IMR-90 (cell line): ENCODE measurements around the gene TGM2. TPM values are rescaled to one million over a fixed set of nuclear protein-coding genes. Genes with fewer than 3 reads are reported as not detected.

Experiments used
- ATAC-seq: fragments of 200-7000 bp; cut with Tn5 transposase; 2 replicates; pipeline ENCODE4 v1.9.1; 2020; ENCODE audit warnings: low read depth, mild to moderate bottlenecking, moderate library complexity
- BruUV-seq: library from RNA; stranded (reverse); fragments of 400-500 nt; replicated peaks from 2 replicates; lab custom pipeline; 2021; lab: Mats Ljungman, UMichigan
- CTCF ChIA-PET: fragments of 300-600 bp; formaldehyde crosslinking; extraction: SDS; loops from one replicate; lab custom pipeline; 2021; ENCODE audit warnings: antibody characterized with exemption; lab: Yijun Ruan, JAX
- POLR2A ChIA-PET: fragments of 300-600 bp; sonication (Branson Sonifier 250); formaldehyde crosslinking; loops from one replicate; lab custom pipeline; 2022; ENCODE audit warnings: antibody characterized with exemption; ENCODE audit not compliant: unreplicated experiment; lab: Charles Lee
- DNase-seq: peaks from one replicate; pipeline ENCODE4 v3.0.0; 2013
- H2AFZ ChIP-seq: replicated peaks from 2 replicates; pipeline ENCODE3; 2013; ENCODE audit warnings: low read length, mild to moderate bottlenecking; ENCODE audit not compliant: poor library complexity
- H2AK5ac ChIP-seq: 2 replicates; pipeline ENCODE4 v1.6.1; 2013; ENCODE audit warnings: low read depth, low read length, inconsistent platforms
- H2AK9ac ChIP-seq: replicated peaks from 2 replicates; pipeline ENCODE3; 2013; ENCODE audit warnings: mild to moderate bottlenecking, low read depth, low read length, moderate library complexity; ENCODE audit not compliant: poor library complexity
- H2BK120ac ChIP-seq: 2 replicates; pipeline ENCODE4 v1.6.1; 2013; ENCODE audit warnings: low read depth, low read length, inconsistent platforms
- H2BK15ac ChIP-seq: 3 replicates; pipeline ENCODE4 v1.6.1; 2013; ENCODE audit warnings: low read depth, low read length, inconsistent platforms
- H2BK20ac ChIP-seq: 2 replicates; pipeline ENCODE4 v1.6.1; 2013; ENCODE audit warnings: low read depth, mild to moderate bottlenecking, inconsistent platforms, low read length, moderate library complexity
- H2BK5ac ChIP-seq: 2 replicates; pipeline ENCODE4 v1.6.1; 2013; ENCODE audit warnings: mild to moderate bottlenecking, low read depth, low read length, inconsistent platforms; ENCODE audit not compliant: poor library complexity, severe bottlenecking
- H3K14ac ChIP-seq: replicated peaks from 2 replicates; pipeline ENCODE4 v1.6.1; 2013; ENCODE audit warnings: low read depth, low read length, inconsistent platforms
- H3K18ac ChIP-seq: 2 replicates; pipeline ENCODE4 v1.6.1; 2013; ENCODE audit warnings: low read depth, low read length, control low read depth
- H3K23ac ChIP-seq: 2 replicates; pipeline ENCODE4 v1.6.1; 2013; ENCODE audit warnings: low read depth, low read length, inconsistent platforms
- H3K27ac ChIP-seq: 2 replicates; pipeline ENCODE4 v1.5.1; 2013; ENCODE audit warnings: mild to moderate bottlenecking, control low read depth, low read length; ENCODE audit not compliant: insufficient read depth
- H3K27me3 ChIP-seq: 2 replicates; pipeline ENCODE4 v1.6.1; 2013; ENCODE audit warnings: low read length; ENCODE audit not compliant: control insufficient read depth, insufficient read depth
- H3K36me3 ChIP-seq: 2 replicates; pipeline ENCODE4 v1.6.1; 2013; ENCODE audit warnings: low read length, mixed read lengths; ENCODE audit not compliant: control insufficient read depth, insufficient read depth
- H3K4ac ChIP-seq: 2 replicates; pipeline ENCODE4 v1.6.1; 2013; ENCODE audit warnings: low read depth, low read length, inconsistent platforms
- H3K4me1 ChIP-seq: 2 replicates; pipeline ENCODE4 v1.6.1; 2013; ENCODE audit warnings: low read length, mixed read lengths; ENCODE audit not compliant: control insufficient read depth, insufficient read depth
- H3K4me2 ChIP-seq: 2 replicates; pipeline ENCODE4 v1.6.1; 2013; ENCODE audit warnings: low read depth, mild to moderate bottlenecking, control low read depth, low read length, moderate library complexity
- H3K4me3 ChIP-seq: 2 replicates; pipeline ENCODE4 v1.5.1; 2013; ENCODE audit warnings: low read depth, mild to moderate bottlenecking, control low read depth, low read length, moderate library complexity; ENCODE audit not compliant: insufficient read depth
- H3K56ac ChIP-seq: 2 replicates; pipeline ENCODE4 v1.6.1; 2013; ENCODE audit warnings: low read length, inconsistent platforms; ENCODE audit not compliant: insufficient read depth; ENCODE audit errors: extremely low read depth
- H3K79me1 ChIP-seq, 2 experiments: 2 replicates each; pipeline ENCODE4 v1.6.1; 2013; ENCODE audit warnings: low read length in 2 of 2, inconsistent platforms in 1 of 2, low read depth in 1 of 2
- H3K9ac ChIP-seq: 2 replicates; pipeline ENCODE4 v1.6.1; 2013; ENCODE audit warnings: low read depth, low read length, control low read depth
- H3K9me1 ChIP-seq: 2 replicates; pipeline ENCODE4 v1.6.1; 2013; ENCODE audit warnings: low read length, inconsistent platforms; ENCODE audit not compliant: insufficient read depth
- H3K9me3 ChIP-seq: 2 replicates; pipeline ENCODE4 v1.6.1; 2013; ENCODE audit warnings: low read length; ENCODE audit not compliant: control insufficient read depth, insufficient read depth
- H4K20me1 ChIP-seq: 2 replicates; pipeline ENCODE4 v1.6.1; 2013; ENCODE audit warnings: low read length, inconsistent platforms; ENCODE audit not compliant: insufficient read depth
- H4K5ac ChIP-seq: 2 replicates; pipeline ENCODE4 v1.6.1; 2013; ENCODE audit warnings: mild to moderate bottlenecking, low read depth, low read length, control low read depth
- H4K8ac ChIP-seq, 2 experiments: 2 replicates each; pipeline ENCODE4 v1.6.1; 2013; ENCODE audit warnings: low read depth in 2 of 2, low read length in 2 of 2, control low read depth in 1 of 2, inconsistent platforms in 1 of 2
- H4K91ac ChIP-seq: 2 replicates; pipeline ENCODE4 v1.6.1; 2013; ENCODE audit warnings: low read depth, low read length, inconsistent platforms; ENCODE audit not compliant: insufficient read depth
- BHLHE40 ChIP-seq: fragments of 150-350 bp; IDR thresholded peaks from 2 replicates; pipeline ENCODE4 v1.6.1; 2016; ENCODE audit warnings: mild to moderate bottlenecking, low read depth, low read length
- CEBPB ChIP-seq: IDR thresholded peaks from 2 replicates; pipeline ENCODE4 v1.6.1; 2012; ENCODE audit warnings: low read depth, low read length, improper control_type of control experiment
- FOS ChIP-seq: fragments of 150-350 bp; IDR thresholded peaks from 2 replicates; pipeline ENCODE4 v1.6.1; 2016; ENCODE audit warnings: low read depth, low read length
- NFE2L2 ChIP-seq: fragments of 150-350 bp; IDR thresholded peaks from 2 replicates; pipeline ENCODE4 v1.6.1; 2016; ENCODE audit warnings: low read depth, mild to moderate bottlenecking, low read length
- RFX5 ChIP-seq: IDR thresholded peaks from 2 replicates; pipeline ENCODE4 v1.8.0; 2012; ENCODE audit warnings: low read depth, mild to moderate bottlenecking, low read length, moderate library complexity
- WGBS, 2 experiments: methylation state at CpG; one replicate each; pipeline versions ENCODE4 v1.1.5 to v1.1.7; 2013; ENCODE audit warnings: missing lambda C conversion rate in 2 of 2; ENCODE audit not compliant: insufficient read length in 1 of 2; ENCODE audit errors: extremely low coverage in 2 of 2; 5-methylcytosine and 5-hydroxymethylcytosine counted together
- dilution Hi-C: fragments of 300-500 bp; cut with HindIII; formaldehyde crosslinking; loops from one replicate; pipeline ENCODE4 v1.14.3; 2018; ENCODE audit warnings: low sequenced_read_pairs; ENCODE audit not compliant: unreplicated experiment
- in situ Hi-C: fragments of 300-500 bp; cut with MboI; formaldehyde crosslinking; loops from 3 replicates; pipeline ENCODE4 v1.14.3; 2019; ENCODE audit warnings: low sequenced_read_pairs, inconsistent platforms, mixed read lengths
- intact Hi-C: fragments of 100-400 bp; cut with micrococcal nuclease; formaldehyde crosslinking; loops from 2 replicates; pipeline ENCODE4 v1.10.0; 2022
- polyA plus RNA-seq, 3 experiments: library from polyadenylated mRNA; depleted of rRNA; stranded (reverse); fragments of >200 nt; gene quantifications; 2 replicates each; pipeline ENCODE4 v1.2.3, GENCODE V29; 2012; ENCODE audit warnings: low replicate concordance in 1 of 3
- total RNA-seq: library from RNA; depleted of rRNA; stranded (reverse); fragments of >200 nt; gene quantifications from 2 replicates; pipeline ENCODE4 v1.2.3, GENCODE V29; 2012
- TF ChIP-seq, protein P1 (sequence below): fragments of 150-350 bp; IDR thresholded peaks from 2 replicates; pipeline ENCODE4 v1.6.1; 2017; ENCODE audit warnings: mild to moderate bottlenecking, antibody characterized with exemption, low read length, low read depth

Gene TGM2
- total and polyA plus RNA-seq, 2 of the 4 experiments (the other 2 are of a cell fraction) = 239 to 268 TPM

GRCh38 chr20:38178581-38178980, 13.5 kb upstream of the TGM2 start:
- Histone ChIP-seq H3K79me1 (no peaks in the 10 kb centered on the region), H2AFZ (no peak overlapping the region), H3K36me3 (no peaks in the 10 kb centered on the region), H4K20me1 (no peaks in the 10 kb centered on the region), H3K9me3 (peaks cover 5% of the 10 kb centered on the region; the same call in 1 of the 2 replicates), H2AK5ac (no peak overlapping the region), H2AK9ac (no peak overlapping the region), H3K4me3 (no peak overlapping the region), H3K27me3 (no peaks in the 10 kb centered on the region), H3K4me2 (no peak overlapping the region), H3K56ac (no peak overlapping the region), H2BK120ac (no peak overlapping the region), H3K27ac (no peak overlapping the region), H4K91ac (no peak overlapping the region), H3K9ac (no peak overlapping the region), H2BK15ac (no peak overlapping the region), H3K14ac (no peak overlapping the region), H4K5ac (no peak overlapping the region), H2BK20ac (no peak overlapping the region), H3K4me1 (peaks cover 3% of the 10 kb centered on the region; the same call in 1 of the 2 replicates), H3K18ac (no peak overlapping the region; the same call in 1 of the 2 replicates), H3K23ac (no peak overlapping the region), H4K8ac (no peak overlapping the region), H3K9me1 (peaks cover 3% of the 10 kb centered on the region; the same call in 1 of the 2 replicates), H2BK5ac (no peak overlapping the region), H3K4ac (no peak overlapping the region)
- ATAC-seq = no peak
- ChIA-PET CTCF (no interaction called here), POLR2A (no interaction called here)
- dilution Hi-C loops = no loop called here
- intact Hi-C loops = no loop called here
- WGBS, 2 experiments = 86% methylated on average over 2 of the region's 4 CpGs; no CpG with 5 or more reads in 1 of the 2 experiments
- TF ChIP-seq, protein P1, sequence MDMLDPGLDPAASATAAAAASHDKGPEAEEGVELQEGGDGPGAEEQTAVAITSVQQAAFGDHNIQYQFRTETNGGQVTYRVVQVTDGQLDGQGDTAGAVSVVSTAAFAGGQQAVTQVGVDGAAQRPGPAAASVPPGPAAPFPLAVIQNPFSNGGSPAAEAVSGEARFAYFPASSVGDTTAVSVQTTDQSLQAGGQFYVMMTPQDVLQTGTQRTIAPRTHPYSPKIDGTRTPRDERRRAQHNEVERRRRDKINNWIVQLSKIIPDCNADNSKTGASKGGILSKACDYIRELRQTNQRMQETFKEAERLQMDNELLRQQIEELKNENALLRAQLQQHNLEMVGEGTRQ = no peak
- no peak for TF ChIP-seq RFX5
- no peak for TF ChIP-seq FOS
- TF ChIP-seq CEBPB = no peak
- TF ChIP-seq NFE2L2 = no peak
- TF ChIP-seq BHLHE40 = no peak
- no TSS peak for BruUV-seq
- in situ Hi-C loops = no loop called here
- no peak for DNase-seq
